SJCRH30 (cell line): ENCODE measurements around the gene ZNF564. TPM values are rescaled to one million over a fixed set of nuclear protein-coding genes. Genes with fewer than 3 reads are reported as not detected.
A peak's percentile ranks its signal among the peaks of the same experiment; 100 is the strongest.
"Not testable (repeated sequence)": the region's sequence is repeated elsewhere in the genome, so short reads cannot be mapped to it uniquely, and the experiment has no call there.

ENCODE experiments used
- DNase-seq, 2 experiments: peaks; one replicate each; pipeline ENCODE4 v3.0.0-alpha.2; 2015 to 2020
- H3K27ac ChIP-seq: fragments of 250-450 bp; sonication (Bioruptor Pico); 2 replicates; pipeline ENCODE4 v1.5.1; 2020; ENCODE audit warnings: mild to moderate bottlenecking, moderate library complexity
- H3K27me3 ChIP-seq: fragments of 250-450 bp; sonication (Bioruptor Pico); 2 replicates; pipeline ENCODE4 v1.5.1; 2020; ENCODE audit warnings: mild to moderate bottlenecking, moderate library complexity
- H3K36me3 ChIP-seq: fragments of 250-450 bp; sonication (Bioruptor Pico); 2 replicates; pipeline ENCODE4 v1.5.1; 2020; ENCODE audit warnings: mild to moderate bottlenecking, moderate library complexity
- H3K4me1 ChIP-seq: fragments of 250-450 bp; sonication (Bioruptor Pico); 2 replicates; pipeline ENCODE4 v1.5.1; 2020; ENCODE audit warnings: mild to moderate bottlenecking, moderate library complexity
- H3K4me3 ChIP-seq: fragments of 250-450 bp; sonication (Bioruptor Pico); 2 replicates; pipeline ENCODE4 v1.5.1; 2020; ENCODE audit warnings: mild to moderate bottlenecking, moderate library complexity
- H3K9me3 ChIP-seq: fragments of 250-450 bp; sonication (Bioruptor Pico); replicated peaks from 2 replicates; pipeline ENCODE4 v1.5.1; 2020; ENCODE audit warnings: mild to moderate bottlenecking, moderate library complexity
- total RNA-seq: library from RNA; depleted of rRNA; stranded (reverse); fragments of >200 nt; shearing (Covaris generic); gene quantifications from 2 replicates; pipeline ENCODE4 v1.2.3, GENCODE V29; 2014; rRNA removed

ZNF564 gene
- total RNA-seq = 9.3 and 10.8 TPM in 2 replicates

DNA sequence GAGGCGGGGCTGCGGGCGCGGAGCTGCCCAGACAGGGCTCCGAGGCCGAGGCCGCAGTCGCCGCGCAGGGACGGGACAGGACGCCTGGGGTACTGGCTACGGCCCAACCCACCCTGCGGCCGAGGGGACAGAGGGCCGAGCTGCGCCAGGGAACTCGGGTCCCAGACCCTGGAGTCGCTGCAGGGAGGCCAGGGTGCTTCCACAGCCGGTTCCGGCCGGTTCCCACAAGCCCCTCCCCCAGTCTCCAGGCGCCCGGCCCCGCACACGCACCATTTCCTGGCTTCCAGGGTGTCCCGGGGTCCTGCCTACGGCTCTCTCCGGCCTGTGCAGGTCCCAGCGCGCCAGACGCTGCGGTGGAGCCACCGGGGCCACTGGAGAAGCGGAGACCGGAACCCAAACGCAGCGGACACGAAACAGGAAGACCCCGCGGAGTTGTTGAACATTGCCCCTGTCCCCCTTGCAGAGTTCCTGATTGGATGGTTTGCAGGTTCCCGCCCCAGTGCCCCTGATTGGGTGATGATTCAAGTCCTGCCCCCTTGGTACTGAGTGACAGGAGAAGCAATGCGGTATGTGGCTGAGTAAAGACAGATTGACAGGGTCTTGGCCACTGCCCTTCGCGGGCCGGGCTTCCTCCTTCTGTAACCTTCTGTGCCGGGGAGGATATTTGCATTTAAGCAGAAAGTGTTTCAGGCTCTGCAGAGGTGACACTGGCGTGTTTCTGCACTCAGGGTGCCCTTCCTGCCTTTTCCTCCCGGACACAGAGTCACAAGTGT, at the start of gene ZNF564:
ZNF564 (minus strand) TSS at position 423 of the 773 bp plus-strand sequence; CDS start at position 273, 150 bp downstream.
- H3K27ac ChIP-seq = peak within 1 kb of the TSS; percentile 83
- H3K4me3 ChIP-seq = peak within 1 kb of the TSS; percentile 93
- H3K4me1 ChIP-seq = no peaks in the 10 kb centered on the region
- no peaks in the 10 kb centered on the region for H3K27me3 ChIP-seq
- H3K9me3 ChIP-seq = peaks cover 4% of the 10 kb centered on the region; the same call in 1 of the 2 replicates
- peaks cover 16% of the 10 kb centered on the region for H3K36me3 ChIP-seq
- DNase-seq = peak; percentile 100

DNA sequence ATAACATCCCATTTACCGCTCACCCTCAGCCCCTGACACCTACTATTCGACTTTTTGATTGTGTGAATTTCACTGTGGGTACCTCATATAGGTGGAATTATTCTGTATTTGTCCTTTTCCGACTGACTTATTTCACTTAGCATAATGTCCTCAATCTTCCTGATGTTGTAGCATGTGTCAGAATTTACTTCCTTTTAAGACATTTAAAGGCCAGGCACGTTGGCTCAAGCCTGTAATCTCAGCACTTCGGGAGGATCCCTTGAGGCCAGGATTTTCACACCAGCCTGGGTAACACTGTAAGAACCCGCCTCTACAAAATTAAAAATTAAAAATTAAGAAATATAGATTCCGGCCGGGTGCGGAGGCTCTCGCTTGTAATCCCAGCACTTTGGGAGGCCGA, 46.3 kb upstream of the ZNF564 start:
- DNase-seq = no peak
- Histone ChIP-seq H3K4me1 (no peaks in the 10 kb centered on the region), H3K4me3 (no peak overlapping the region), H3K27me3 (no peaks in the 10 kb centered on the region), H3K9me3 (no peaks in the 10 kb centered on the region), H3K36me3 (peaks cover 15% of the 10 kb centered on the region), H3K27ac (no peak overlapping the region)

GRCh38 chr19:12596927-12597548, 45.8 kb upstream of the ZNF564 start:
- DNase-seq = no peak
- H3K4me3 ChIP-seq = no peak overlapping the region
- peaks cover 15% of the 10 kb centered on the region for H3K36me3 ChIP-seq
- no peaks in the 10 kb centered on the region for H3K9me3 ChIP-seq
- no peaks in the 10 kb centered on the region for H3K4me1 ChIP-seq
- no peak overlapping the region for H3K27ac ChIP-seq
- H3K27me3 ChIP-seq = no peaks in the 10 kb centered on the region

DNA sequence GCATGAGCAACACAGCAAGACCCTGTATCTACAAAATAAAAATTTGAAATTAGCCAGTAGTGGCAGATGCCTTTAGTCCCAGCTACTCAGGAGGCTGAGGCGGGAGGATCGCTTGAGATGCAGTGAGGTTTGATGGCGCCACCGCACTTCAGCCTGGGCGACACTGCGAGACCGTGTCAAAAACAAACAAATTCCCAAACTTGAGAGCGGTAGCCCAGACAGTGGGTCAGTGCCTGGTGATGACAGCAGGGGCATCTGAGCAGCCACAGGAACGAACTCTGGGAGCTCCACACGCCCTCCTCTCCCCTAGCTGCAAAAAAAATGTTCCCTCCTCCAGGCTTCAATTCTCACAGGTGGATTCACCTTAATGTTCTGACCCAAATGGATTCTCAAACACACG, 45.2 kb upstream of the ZNF564 start:
- Histone ChIP-seq H3K4me1 (no peaks in the 10 kb centered on the region), H3K27me3 (no peaks in the 10 kb centered on the region), H3K36me3 (peaks cover 15% of the 10 kb centered on the region), H3K4me3 (no peak overlapping the region), H3K9me3 (no peaks in the 10 kb centered on the region), H3K27ac (no peak overlapping the region)
- no peak for DNase-seq

DNA sequence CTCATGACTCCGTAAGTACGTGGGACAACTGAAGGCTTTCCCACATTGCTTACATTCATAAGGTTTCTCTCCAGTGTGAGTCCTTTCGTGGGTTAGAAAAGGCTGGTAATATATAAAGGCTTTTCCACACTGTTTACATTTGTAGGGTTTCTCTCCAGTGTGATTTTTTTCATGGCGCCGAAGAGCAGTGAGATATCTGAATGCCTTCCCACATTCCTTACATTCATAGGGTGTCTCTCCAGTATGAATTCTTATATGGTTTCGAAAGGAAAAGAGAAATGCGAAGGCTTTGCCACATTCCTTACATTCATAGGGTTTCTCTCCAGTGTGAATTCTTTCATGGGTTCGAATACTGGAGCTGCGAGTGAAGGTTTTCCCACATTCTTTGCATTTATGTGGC, 29.8 kb upstream of the ZNF564 start:
- Histone ChIP-seq H3K27ac (no peak overlapping the region), H3K36me3 (peaks cover 58% of the 10 kb centered on the region), H3K27me3 (no peaks in the 10 kb centered on the region), H3K4me1 (no peaks in the 10 kb centered on the region), H3K9me3 (peaks cover 26% of the 10 kb centered on the region), H3K4me3 (no peak overlapping the region)
- DNase-seq = no peak

DNA sequence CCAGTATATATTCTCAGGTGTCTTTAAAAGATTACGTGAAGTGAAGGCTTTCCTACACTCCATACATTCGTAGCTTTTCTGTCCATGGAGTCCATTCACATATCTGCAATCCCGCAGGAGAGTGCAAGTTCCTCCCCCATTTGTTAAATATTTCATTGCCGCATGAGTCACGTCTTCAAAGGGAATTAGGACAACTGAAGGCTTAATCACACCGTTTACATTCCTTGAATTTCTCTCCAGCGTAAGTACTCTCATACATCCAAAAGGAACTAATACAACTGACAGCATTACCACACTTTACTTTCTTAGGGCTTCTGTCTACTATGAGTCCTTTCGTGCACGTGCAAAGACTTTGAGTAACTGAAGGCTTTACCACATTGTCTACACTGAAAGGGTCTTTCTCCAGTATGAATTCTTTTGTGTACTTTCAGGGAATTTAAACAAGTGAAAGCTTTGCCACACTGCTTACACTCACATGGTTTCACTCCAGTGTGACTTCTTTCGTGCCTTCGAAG, 29.0 kb upstream of the ZNF564 start:
- Histone ChIP-seq H3K36me3 (peaks cover 58% of the 10 kb centered on the region), H3K9me3 (peaks cover 26% of the 10 kb centered on the region), H3K27me3 (no peaks in the 10 kb centered on the region), H3K27ac (no peak overlapping the region), H3K4me1 (no peaks in the 10 kb centered on the region), H3K4me3 (no peak overlapping the region)
- no peak for DNase-seq

DNA sequence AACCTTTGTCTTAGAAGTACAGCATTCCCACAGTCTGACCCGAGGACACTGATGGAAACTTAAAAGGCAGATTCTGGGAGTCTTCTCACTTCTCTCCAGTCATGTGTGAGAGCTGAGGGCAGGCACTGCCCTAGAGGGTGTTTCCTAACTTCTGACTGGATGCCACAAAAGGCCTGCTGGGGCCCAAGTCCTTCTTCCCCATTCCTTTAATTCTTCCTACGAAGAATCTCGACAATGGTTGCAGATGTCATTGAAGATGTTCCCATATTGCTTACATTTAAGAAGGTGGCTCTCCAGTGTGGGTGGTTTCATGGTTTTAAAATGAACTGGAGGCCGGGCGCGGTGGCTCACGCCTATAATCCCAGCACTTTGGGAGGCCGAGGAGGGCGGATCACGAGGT, 27.4 kb upstream of the ZNF564 start:
- DNase-seq = no peak
- Histone ChIP-seq H3K4me3 (no peak overlapping the region), H3K36me3 (peaks cover 58% of the 10 kb centered on the region), H3K4me1 (no peaks in the 10 kb centered on the region), H3K27me3 (no peaks in the 10 kb centered on the region), H3K27ac (no peak overlapping the region), H3K9me3 (peaks cover 26% of the 10 kb centered on the region)

- peaks cover 22% of the 10 kb centered on the region for H3K36me3 ChIP-seq
- H3K4me1 ChIP-seq = no peaks in the 10 kb centered on the region
- no peak overlapping the region for H3K4me3 ChIP-seq
- H3K27ac ChIP-seq = no peak overlapping the region
- H3K27me3 ChIP-seq = no peaks in the 10 kb centered on the region
- H3K9me3 ChIP-seq = no peaks in the 10 kb centered on the region
- DNase-seq = no peak
These were observed 22.8 kb upstream of the ZNF564 start for GRCh38 chr19:12574036-12574435.

DNA sequence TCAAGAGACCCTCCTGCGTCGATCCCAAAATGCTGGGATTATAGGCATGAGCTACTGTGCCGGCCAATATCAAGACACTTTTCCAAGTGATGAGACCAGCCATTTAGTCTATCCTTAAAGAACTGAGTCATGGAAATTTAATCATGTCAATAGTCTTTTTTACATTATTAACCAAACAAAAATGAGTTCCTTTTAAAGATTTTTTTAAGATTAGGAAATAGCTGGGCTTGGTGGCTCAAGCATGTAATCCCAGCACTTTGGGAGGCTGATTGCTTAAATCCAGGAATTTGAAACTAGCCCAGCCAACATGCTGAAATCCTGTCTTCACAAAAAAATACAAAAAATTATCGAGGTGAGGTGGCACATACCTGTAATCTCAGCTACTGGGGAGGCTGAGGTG, 16.7 kb upstream of the ZNF564 start:
- H3K4me1 ChIP-seq = no peaks in the 10 kb centered on the region
- DNase-seq = no peak
- H3K27me3 ChIP-seq = no peaks in the 10 kb centered on the region
- H3K36me3 ChIP-seq = no peaks in the 10 kb centered on the region
- no peaks in the 10 kb centered on the region for H3K9me3 ChIP-seq
- H3K27ac ChIP-seq = no peak overlapping the region
- H3K4me3 ChIP-seq = no peak overlapping the region

- not testable (repeated sequence) for H3K4me3 ChIP-seq, H3K9me3 ChIP-seq, H3K4me1 ChIP-seq, DNase-seq, H3K36me3 ChIP-seq, H3K27ac ChIP-seq, H3K27me3 ChIP-seq
These were observed 15.1 kb upstream of the ZNF564 start for GRCh38 chr19:12566380-12566779.

DNA sequence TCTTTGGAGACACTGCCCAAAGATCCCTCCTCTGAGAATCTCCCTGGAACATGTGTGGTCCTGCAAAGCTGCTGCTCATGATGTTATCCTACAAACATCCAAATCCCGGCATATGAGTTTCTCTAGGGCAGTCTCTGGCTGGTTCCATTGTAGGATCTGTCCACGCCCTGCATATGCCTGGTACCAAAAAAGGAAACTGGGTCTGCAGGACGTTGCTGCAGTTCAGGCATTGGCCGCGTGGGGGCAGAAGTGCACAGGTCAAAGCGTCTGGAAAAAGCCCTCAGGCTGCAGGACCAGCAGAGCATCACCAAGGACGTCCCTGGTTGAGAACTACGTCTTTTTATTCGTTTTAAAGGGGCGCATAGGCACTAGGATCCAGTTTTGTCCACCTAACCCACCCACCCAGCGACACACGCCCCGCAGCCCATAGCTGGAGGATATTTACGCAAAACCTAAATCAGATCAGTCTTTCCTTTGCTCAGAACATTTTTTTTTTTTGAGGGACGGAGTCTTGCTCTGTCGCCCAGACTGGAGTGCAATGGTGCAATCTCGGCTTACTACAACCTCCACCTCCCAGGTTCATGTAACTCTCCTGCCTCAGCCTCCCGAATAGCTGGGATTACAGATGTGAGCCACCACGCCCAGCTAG, 12.9 kb upstream of the ZNF564 start:
- Histone ChIP-seq H3K4me1 (no peaks in the 10 kb centered on the region), H3K27ac (no peak overlapping the region), H3K36me3 (no peaks in the 10 kb centered on the region), H3K9me3 (no peaks in the 10 kb centered on the region; the same call in 1 of the 2 replicates), H3K27me3 (no peaks in the 10 kb centered on the region), H3K4me3 (no peak overlapping the region)
- DNase-seq = peak; percentile 90 to 96

- no peaks in the 10 kb centered on the region for H3K4me1 ChIP-seq
- no peak overlapping the region for H3K27ac ChIP-seq
- no peaks in the 10 kb centered on the region for H3K9me3 ChIP-seq
- DNase-seq = no peak
- H3K36me3 ChIP-seq = no peaks in the 10 kb centered on the region
- no peaks in the 10 kb centered on the region for H3K27me3 ChIP-seq
- H3K4me3 ChIP-seq = no peak overlapping the region
These were observed 4.2 kb upstream of the ZNF564 start for GRCh38 chr19:12555456-12555930.

GRCh38 chr19:12546903-12547302, 4.4 kb downstream of the ZNF564 start:
- peaks cover 18% of the 10 kb centered on the region for H3K36me3 ChIP-seq
- H3K27me3 ChIP-seq = no peaks in the 10 kb centered on the region
- no peak overlapping the region for H3K4me3 ChIP-seq
- DNase-seq = no peak
- no peaks in the 10 kb centered on the region for H3K4me1 ChIP-seq
- H3K9me3 ChIP-seq = peaks cover 9% of the 10 kb centered on the region
- no peak overlapping the region for H3K27ac ChIP-seq

DNA sequence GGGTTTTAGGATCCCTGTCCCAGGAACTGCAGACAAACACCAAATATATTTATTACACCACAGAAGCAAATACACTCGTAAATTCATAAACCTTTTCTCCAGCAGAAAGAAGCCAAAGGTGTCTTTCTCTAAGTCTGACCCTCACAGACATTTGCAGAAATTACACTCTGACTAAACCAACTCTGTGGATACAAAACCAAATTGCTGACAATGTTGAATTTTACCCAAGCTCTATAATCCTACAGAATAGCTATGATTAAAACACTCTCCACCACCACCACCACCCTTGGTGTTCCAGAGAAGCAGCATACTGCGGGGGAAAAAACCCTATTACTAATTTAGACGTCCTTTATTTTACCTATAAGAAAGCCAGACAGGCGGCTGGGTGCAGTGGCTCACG, 5.2 kb downstream of the ZNF564 start:
- peaks cover 24% of the 10 kb centered on the region for H3K36me3 ChIP-seq
- peaks cover 14% of the 10 kb centered on the region for H3K9me3 ChIP-seq
- no peak overlapping the region for H3K27ac ChIP-seq
- H3K27me3 ChIP-seq = no peaks in the 10 kb centered on the region
- H3K4me3 ChIP-seq = no peak overlapping the region
- H3K4me1 ChIP-seq = no peaks in the 10 kb centered on the region
- DNase-seq = no peak

DNA sequence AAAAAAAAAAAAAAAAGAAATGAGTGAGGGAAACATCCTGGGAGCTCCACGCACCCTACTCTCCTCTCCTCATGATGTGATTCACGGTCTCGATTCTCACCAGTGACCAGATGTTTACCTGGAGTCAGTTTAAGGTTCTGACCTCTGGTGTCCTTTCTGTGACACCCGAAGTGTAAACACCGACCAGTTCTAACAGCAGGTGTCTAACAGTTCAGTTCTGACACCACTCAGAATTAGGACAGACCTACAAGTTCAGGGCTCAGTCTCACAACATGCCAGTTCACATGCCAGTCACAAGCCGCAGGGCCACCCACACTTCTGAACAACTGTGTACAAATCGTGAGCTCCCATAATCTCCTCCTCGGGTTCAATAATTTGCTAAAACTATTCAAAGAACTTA, 6.0 kb downstream of the ZNF564 start:
- Histone ChIP-seq H3K4me3 (no peak overlapping the region), H3K4me1 (no peaks in the 10 kb centered on the region), H3K27ac (no peak overlapping the region), H3K36me3 (peaks cover 30% of the 10 kb centered on the region), H3K9me3 (peaks cover 14% of the 10 kb centered on the region), H3K27me3 (no peaks in the 10 kb centered on the region)
- DNase-seq = no peak
